NCI-H1436 (cell line): ENCODE measurements around the gene PALLD.

ENCODE experiments used
- DNase-seq: peaks from one replicate; lab custom pipeline; 2025; lab: John Stamatoyannopoulos, UW

Gene PALLD

DNA sequence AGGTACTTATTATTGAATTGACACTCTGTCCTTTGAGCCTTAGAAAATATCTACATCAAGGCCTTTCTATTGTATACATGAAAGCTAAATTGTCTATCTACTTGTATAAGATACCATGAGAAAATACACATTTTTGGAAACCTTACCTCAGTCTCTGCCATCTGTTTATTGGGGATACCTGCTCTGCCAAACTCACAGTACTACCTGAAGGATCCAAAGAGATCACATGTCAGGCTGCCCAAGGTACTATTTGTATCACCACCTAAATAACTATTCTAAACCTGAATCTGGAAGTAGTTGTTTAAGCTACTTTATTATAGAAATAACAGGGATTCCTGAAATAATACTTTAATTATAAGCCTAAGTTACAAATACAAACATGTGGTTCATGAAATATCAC, 126.2 kb downstream of the PALLD start:
- no peak for DNase-seq

DNA sequence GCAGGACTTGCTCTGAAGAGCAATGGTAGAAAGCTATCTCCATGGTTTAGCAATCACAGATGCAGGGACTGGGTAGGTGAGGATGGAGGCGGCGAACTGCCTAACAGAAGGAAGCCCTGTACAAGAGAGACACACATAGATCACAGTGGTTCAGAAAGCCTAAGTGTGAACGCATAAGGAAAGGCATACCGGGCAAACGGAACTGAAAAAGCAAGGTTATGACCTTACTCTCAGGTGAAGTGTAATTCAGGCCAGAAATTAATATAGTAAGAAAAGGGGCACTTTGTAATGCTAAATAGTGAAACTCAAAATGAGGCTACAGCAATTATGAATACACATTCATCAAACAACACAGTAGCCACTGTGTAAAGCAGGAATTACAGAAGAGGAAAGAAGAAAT, 126.6 kb downstream of the PALLD start:
- DNase-seq: no peak

DNA sequence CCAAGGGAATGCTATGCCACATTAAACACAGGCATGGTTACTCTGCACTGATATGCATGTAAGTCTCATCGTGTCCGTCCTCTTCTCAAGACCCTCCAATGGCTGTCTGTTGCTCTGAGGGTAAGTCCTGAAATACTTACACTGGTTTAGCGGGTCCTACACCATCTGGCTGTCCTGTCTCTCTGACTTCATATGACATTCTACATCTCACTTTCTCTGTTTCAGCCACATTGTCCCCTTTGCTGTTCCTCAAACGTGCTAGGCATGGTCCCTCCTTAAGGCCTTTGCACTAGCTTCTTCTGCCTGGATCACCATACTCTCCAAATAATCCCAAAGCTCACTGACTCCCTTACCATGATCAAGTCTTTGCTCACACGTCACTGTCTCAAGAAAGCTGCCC, 131.4 kb downstream of the PALLD start:
- DNase-seq: no peak

DNA sequence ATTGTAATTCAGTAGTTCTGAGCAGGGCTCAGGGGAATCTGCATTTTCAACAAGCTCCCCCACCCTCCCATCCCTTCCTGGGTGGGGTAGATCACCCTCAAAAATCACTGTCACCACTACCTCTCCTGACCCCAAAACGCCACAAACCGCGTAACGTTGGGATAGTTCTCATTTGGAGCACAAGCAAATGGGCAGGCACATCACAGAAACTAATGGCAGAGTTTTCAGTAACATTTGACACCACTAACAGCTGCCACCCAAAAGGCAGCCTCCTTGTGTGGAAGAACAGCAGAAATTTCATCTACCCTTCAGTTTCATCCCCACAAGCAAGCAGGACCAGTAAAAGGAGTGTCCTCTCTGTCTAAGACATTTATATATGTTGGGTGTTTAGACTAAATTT, 132.7 kb downstream of the PALLD start:
- no peak for DNase-seq

DNA sequence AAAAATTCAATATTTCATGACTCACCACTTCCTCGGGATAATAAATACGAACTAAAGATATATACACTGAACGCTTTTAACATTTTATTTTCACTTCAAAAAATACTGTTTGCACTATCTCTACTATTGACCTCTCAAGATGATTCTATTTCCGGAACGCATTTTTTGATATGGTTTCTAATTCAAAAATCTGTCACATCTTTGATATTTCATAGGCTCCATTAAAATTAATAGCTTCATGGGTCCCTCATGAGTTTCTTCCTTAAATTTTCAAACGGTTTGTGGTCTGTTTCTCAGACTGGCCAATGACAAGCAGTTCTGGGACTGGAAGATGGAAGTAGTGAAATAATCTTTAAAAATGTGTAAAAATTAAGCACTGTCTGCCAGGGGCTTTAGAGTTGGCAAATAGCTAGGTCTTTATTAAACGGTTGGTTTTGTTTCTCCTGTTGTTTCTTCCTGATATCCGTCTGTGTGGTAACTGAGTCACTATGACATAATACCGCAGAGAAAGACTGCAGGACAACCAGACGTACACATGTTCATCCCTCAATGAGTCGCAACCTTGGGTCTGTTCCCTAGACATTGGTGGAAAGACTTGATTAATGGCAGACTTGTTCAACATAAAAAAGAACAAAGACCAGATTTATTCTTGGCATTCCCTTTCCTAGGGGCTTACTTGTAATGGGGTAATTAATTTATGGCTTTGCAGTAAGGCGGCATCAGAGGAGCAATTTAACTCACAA, 133.8 kb downstream of the PALLD start:
- DNase-seq: no peak

DNA sequence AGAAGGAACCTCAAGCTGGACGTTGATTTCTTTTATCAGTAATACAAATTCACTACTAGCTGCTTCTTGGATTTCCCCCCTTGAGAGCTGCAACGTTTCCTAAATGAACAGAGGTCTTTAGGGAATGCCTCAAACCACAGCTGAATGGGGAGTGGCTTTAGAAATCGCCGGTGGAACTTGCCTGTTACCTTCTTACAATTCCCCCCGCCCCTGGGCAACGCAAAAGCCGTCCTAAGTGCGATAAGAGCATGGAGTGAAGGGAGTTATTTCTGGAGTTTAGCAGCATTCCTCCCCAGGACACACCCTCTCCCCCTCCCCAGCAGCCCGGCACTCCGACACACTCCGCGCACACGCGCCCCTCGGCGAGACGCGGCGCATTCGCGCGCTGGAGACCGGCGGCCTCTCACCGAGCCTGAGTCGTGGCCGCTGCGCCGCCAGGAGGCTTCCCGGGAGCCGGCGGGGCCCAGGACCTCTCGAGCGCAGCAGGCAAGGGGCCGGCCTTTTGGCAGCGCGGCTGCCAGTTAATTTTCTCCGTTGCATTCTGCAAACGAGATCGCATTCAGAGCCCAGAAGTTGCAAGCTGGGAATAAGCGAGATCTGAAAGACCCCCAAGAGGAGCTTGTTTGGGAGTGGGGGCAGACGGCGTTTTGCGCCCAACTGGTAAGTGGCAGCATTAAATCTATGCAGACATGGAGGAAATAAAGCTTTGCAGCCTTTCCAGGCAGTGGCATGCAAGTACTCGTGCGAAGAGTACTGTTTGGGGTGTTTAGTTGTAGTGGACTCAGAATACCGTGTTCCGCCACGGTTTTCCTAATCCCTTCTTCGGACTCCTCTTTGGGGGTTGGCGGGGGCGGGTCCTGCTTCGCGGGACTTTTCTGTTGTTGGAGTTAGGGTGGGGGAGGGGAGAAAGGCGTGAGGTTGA, 134.7 kb downstream of the PALLD start:
- peak; percentile 55 for DNase-seq

DNA sequence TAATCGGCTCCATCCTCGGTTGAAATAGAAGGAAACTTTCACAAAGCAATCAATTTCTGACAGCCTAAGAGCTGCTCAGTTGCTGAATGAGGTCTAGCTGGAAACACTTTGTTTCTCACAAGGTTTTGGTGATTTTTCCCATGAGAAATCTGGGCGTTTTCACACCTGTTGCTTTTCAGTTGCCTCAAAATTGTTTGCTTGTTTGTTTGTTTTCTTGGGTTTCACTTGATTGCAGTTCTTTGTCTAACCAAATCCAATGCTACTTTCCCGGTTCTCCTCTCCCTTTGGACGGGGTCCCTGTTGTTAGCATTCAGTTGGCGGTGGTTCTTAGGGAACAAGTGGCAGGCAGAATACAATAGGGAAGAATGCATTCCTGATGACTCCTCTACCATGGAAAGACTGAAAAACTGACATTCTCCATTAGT, 135.5 kb downstream of the PALLD start:
- no peak for DNase-seq

DNA sequence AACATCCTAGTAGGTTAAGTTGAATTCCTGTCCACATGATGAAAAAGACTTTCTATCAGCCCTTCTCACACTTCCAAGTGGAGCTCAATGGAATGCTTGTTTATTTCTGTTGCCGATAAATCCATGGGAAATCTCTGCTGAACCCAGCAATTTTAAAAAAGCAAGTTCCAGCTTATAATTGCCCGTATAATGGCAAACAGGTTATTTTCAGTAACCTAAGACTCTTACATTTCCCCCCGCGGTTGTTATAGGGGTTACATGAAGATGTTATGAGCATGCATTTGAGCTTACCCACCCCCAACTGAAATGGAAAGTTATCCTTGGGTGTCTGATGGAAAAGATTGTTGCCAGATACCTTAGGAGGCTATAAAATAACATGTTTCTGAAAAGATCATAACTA, 136.2 kb downstream of the PALLD start:
- no peak for DNase-seq

DNA sequence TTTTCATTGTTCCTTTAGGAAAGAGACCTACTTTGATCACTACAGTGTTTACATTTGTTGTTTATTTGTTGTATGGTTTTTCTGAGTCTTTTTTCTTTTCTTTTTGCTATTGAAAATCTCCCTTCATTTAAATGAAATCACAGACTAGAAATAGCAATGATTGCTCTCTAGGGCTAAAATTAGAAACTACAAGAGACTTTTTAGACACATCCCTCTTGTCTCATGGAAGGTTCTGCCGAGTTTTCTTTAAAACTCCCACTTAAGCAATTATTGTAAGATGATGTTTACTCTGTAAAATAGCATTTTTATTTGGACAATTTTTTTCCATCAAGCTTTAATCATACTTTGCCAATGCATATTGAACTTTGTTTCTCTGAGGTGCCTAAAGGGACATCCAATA, 136.6 kb downstream of the PALLD start:
- DNase-seq: no peak

DNA sequence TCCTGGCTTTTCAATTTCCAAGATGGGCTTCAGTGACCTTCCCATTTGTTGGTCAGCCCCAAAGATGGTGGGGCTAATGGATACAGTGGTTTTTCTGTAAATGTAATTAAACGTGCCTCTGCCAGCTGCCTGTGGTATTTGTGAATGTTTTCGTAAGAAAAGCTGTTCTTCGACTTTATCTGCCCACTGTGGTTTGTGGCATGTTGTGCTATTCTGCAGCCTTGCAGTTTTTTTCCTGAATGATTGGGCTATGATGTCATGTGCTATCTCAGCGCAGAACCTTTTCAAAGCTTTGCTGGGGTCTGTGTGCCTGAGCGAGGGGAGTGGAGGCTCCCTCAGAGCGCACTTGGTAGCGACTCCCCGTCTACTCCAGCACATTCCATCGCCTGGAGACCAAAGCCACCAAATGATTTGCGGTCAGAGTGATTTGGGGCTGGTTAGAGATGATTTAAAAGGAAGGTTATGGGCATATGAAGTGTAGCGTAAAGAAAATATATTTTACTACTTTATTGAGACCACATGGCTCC, 137.5 kb downstream of the PALLD start:
- DNase-seq: no peak

DNA sequence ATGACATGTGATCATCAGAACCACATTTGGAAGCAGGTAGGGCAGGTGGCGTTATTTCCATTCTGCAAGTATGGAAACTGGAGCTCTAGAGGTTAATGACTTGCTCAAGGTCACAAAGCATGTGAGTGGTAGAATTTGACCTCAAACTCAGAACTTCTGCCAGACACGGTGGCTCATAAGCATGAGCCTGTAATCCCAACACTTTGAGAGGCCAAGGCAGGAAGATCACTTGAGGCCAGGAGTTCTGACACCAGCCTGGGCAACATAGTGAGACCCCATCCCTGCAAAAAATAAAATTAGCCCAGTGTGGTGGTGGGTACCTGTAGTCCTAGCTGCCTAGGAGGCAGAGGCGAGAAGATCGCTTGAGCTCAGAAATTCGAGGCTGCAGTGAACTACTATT, 139.2 kb downstream of the PALLD start:
- no peak for DNase-seq

DNA sequence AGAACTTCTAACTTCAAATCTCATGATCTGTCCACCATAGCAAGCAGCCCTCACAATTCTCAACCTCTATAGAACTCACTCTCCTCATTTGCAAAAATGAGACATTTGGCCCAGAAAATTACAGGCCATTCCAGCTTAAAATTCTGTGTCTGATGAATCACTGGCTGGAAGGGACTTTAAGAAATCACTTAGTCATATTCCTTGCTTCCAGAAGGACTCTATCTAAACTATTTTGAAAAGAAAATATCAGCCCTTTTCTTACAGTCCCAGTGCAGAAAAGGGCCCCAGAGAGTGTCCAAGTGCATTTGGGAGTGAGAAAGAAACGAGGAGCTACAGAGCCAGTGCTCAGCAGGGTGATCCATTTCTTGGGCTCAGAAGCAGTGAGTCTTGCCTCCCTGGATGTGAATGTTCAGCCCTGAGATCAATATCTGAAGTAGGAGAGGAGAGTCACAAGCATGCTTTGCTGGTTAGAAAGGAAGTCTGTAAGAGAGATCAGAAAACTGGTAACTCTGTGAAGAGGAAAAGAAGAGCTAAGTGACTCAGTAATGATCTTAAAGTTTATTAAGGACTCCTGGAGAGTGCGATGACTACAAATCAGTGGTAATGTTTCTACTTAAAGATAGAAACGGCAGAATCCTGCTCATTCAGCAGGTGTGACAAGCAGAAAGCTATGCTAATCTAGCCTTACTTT, 139.8 kb downstream of the PALLD start:
- no peak for DNase-seq

DNA sequence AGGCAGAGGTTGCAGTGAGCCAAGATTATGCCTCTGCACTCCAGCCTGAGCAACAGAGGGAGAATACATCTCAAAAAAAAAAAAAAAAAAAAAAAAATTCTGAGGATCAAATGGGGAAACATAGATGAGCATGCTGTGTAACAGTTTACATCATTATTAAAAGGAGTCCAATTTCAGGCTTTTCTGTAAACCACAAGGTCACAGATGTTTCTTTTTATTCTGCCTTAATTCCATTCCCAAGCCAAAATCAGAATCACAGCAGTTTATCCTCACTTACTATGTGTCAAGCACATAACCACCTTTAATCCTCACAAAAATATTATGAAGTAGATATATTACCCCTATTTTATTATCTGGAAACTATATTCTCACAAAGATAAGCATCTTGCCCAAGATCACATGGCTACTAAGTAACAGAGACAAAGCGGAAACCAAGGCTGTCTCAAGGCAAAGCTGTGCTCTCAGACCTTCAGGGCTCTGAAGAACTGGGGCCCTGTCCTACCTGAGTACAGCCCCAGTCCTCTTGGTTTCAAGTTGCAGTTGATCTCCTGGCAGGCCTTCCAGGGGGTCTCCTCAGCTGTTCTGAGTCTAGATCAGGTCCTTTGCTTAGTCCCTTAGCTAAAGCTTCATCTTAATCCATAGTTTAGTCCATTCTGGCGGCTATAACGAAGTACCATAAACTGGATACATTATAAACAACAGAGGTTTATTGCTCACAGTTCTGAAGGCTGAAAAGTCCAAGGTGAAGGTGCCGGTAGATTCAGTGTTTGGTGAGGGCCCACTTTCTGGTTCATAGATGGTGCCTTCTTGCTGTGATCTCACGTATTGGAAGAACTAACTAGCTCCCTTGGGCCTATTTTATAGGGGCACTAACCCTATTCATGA, 141.3 kb downstream of the PALLD start:
- no peak for DNase-seq

DNA sequence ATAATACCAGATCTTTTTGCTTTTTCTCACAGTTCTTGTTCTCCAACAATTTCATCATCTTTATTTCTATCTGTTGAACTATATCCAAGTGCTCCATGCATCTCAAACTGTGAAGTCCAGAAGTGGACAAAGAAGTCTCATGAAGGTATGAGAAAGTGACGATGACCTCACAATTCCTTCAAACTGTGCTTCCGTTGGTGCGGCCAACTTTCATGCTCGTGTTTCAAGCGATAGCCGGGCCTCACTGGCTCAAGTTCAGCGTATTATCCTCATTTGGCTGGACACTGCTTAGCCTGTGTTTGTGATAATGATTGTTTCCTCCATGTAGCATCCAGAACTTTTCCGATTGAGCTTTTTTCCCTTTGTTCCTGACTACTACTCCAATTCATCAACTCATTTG, 143.1 kb downstream of the PALLD start:
- no peak for DNase-seq

DNA sequence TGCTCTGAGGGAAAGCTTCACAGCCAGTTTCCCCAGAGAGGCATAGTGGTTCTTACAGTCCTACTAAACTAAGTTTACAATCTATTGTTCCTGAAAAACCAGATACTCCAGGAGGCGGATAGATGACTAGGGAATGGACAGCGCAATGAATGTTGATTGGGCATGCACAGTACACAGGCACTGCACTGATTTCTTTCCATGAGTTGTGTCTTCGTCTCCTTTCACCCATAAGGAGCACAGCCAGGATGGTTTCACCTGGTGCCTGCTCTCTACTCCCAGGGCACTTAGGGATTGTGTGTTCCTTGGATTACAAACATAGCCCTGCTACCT, 144.9 kb downstream of the PALLD start:
- DNase-seq: no peak

DNA sequence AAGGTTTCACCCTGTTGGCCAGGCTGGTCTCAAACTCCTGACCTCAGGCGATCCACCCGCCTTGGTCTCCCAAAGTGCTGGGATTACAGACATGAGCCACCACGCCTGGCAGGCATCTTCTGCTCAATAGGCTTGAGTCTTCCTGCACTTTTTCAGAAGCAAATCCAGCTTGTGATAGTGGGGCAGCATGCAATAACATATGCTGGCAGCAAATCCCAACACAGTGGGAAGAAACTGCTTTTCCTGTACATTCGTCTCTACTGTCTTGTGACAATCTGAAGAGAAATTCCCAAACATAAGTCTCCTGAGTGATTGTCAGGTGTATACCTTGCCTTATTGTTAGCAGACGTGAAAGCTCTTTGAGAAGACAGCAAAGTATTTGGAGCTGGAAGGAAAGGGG, 145.7 kb downstream of the PALLD start:
- no peak for DNase-seq

DNA sequence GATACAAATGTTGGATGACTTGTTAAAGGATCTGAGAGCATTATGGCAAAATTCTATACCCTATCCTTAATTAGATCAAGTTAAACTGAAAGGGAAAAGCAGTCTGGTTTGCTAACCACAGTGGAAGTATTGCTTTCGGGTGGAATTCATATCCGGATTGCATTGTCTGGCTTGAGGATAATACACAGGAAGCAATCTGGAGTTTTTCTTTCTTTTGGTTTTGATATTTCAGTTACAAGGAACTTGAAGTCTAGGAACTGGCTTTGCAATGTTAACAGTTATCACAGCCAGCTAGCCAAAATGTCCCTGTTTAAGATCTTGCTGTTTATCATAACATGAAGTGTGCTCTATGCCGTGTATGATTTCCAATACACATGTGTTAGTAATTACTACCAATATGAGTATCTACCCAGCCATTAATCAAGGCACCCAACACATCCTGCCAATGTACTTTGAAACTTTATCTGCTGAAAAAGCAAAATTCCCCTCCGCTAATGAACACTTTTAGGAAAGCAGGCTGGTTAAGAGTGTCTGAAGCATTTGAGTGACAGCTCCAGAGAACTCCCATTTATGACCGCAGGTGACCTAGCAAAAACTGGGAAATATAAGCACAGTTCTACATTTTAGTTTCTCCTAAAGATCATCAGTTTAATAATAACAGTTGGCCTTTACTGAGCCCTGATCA, 146.4 kb downstream of the PALLD start:
- no peak for DNase-seq

DNA sequence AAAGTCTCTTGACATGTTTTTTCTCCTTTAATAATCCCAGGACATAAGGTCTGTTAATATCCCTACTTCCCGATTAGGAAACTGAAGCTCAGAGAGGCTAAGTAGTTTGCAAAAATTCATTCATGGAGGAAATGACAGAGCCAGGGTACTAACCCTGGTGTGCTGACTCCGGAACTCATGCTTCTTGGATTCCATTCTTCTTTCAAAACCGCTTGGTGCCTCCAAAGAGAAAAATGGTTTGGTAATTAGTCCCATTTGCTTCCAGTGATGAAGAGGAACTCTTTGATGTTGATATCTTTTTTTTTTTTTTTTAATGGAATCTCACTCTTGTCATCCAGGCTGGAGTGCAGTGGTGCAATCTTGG, 146.9 kb downstream of the PALLD start:
- DNase-seq: no peak

DNA sequence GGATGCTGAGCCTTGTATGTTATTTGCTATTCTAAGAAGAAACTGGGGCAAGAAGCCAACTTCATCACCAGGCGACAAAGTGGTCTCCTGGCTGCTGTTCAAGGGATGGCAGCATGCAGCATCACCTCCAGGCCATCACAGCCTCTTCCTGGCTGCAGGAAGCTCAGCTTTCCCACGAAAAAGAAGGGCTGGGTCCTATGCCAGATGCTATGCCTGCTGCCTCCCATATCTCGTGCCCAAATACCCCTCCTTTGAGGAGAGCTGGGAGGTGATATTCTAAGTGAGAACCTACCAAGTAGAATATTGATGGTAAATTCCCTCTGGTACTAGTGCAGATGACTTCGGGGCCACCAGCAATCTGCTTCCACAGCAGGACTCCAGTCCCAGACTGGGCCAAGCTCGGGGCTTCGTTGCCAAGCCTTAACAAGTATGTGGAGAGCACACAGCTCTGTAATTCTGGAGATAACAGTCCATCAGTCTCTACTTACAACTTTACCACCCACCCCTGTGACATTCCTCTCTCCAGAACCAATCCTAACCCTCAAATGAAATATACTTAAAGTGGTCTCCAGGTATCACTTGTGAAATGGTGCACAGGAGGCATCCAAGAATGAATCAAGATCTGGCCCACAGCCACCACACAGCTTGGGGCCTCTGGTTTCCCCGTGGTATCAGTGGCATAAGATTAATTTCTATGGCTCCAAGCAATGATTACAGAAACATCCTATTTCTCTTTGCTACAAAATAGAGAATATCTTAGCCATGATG, 149.3 kb downstream of the PALLD start:
- DNase-seq: no peak

DNA sequence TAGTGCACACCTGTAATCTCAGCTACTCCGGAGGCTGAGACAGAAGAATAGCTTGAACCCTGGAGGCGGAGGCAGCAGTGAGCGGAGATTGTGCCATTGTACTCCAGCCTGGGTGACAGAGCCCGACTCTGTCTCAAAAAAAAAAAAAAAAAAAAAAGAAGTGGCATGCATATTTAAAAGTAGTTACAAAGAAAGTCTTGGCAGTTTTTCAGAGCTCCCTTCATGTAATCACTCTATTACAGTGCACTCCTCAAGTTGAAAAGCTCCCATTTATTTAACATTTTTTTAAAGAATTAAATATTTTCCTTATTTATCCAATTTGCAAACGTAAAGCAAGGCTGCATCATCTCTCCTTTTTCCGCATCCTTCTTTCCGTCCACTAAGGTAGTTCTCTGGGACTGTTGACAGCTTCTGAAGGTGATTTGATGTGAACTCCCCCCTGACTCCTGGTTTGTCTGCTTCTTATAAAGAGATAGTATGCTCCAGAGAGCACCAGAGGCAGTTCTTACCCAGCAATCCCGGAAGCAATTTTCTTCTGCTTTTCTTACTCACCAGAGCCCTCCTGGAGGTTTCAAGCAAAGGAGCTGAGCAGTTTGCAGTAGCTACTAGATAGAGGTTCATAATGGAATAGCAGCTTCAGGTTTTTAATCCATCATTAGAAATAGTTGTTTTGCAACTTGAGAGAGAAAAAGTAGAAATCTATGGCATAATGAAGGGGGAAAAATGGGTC, 151.0 kb downstream of the PALLD start:
- DNase-seq: no peak
